Fibroblast of villous mesenchyme (primary cell): Measurements from ENCODE around the gene MID1. TPM values are rescaled to one million over a fixed set of nuclear protein-coding genes. Genes with fewer than 3 reads are reported as not detected.
A peak's percentile ranks its signal among the peaks of the same experiment; 100 is the strongest.

ENCODE experiments used
- DNase-seq: peaks from one replicate; pipeline ENCODE4 v3.0.0-alpha.2; 2010; ENCODE audit warnings: low read depth
- H3K4me3 ChIP-seq: 2 replicates; pipeline ENCODE4 v1.5.1; 2011; ENCODE audit warnings: low read depth, mild to moderate bottlenecking, low read length
- total RNA-seq: library from RNA; depleted of rRNA; stranded (reverse); fragments of >200 nt; gene quantifications from 2 replicates; pipeline ENCODE4 v1.2.3, GENCODE V29; 2012
- TF ChIP-seq, protein P1 (sequence below): IDR thresholded peaks from 2 replicates; pipeline ENCODE4 v1.5.1; 2012; ENCODE audit warnings: low read depth, mild to moderate bottlenecking, low read length; ENCODE audit not compliant: insufficient read depth

MID1 gene
- total RNA-seq, 1 donor: 16.4 TPM

DNA sequence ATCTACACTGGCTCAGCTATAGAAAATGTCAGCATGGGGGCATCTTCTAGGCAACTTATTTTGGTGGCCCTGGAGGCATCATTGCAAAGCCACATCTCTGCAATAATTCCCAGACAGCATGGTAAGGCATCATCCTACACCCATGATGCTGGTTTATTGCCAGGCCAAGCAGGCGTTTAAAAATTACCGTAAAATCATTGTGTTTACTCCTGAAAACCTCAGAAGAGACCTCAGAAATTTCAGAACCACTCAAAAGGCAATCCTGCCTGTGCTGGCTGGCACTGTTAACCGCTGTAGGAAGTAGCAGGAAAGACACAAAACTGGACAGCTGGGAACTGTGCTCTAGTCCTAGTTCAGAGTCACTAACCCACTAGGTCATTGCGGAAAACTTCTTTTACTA is 63.2 kb downstream of the MID1 start:
- TF ChIP-seq, protein P1, sequence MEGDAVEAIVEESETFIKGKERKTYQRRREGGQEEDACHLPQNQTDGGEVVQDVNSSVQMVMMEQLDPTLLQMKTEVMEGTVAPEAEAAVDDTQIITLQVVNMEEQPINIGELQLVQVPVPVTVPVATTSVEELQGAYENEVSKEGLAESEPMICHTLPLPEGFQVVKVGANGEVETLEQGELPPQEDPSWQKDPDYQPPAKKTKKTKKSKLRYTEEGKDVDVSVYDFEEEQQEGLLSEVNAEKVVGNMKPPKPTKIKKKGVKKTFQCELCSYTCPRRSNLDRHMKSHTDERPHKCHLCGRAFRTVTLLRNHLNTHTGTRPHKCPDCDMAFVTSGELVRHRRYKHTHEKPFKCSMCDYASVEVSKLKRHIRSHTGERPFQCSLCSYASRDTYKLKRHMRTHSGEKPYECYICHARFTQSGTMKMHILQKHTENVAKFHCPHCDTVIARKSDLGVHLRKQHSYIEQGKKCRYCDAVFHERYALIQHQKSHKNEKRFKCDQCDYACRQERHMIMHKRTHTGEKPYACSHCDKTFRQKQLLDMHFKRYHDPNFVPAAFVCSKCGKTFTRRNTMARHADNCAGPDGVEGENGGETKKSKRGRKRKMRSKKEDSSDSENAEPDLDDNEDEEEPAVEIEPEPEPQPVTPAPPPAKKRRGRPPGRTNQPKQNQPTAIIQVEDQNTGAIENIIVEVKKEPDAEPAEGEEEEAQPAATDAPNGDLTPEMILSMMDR: no peak
- peak; percentile 31 for DNase-seq
- no peak overlapping the region for H3K4me3 ChIP-seq

DNA sequence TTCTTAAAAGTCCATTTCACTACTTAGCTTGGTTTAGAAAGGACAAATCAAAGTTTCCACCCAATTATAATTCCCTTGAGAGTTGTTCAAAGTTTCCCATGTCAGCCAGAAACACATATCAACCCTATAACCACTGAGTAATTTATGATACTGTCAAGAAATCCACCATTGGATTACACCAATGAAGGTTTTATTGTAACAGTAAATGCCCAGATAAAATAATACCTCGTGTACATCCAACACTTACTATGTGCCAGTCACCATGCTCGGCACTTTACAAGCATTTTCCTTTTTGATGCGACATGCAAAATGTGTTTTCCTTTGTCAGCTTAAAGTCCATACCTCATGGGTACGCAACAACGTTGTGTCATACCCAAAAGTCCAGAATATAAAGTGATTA is 64.0 kb downstream of the MID1 start:
- DNase-seq: no peak
- H3K4me3 ChIP-seq: no peak overlapping the region

DNA sequence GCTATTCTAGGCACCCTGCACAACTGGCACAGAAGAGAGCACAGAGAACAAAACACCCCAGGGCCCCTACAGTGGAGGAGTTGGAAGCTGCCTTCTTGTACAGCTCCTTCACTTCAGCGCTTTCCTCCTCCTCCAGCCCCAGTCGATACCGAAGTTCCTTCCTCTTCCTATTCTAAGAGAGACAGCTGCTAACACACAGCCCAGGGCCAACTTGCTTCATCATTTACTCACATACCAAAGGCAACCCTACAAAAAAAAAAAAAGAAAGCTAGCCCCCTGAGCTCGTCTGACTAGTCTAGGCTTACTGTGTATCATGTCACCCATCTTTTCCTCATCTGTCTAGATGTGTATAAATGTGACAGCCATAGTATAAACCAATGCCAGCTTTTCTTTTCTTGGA is 64.5 kb downstream of the MID1 start:
- DNase-seq: no peak
- H3K4me3 ChIP-seq: no peak overlapping the region
- TF ChIP-seq, protein P1: no peak

More for the DNA sequence above, 64.0 kb downstream of the MID1 start:
- TF ChIP-seq, protein P1: no peak

DNA sequence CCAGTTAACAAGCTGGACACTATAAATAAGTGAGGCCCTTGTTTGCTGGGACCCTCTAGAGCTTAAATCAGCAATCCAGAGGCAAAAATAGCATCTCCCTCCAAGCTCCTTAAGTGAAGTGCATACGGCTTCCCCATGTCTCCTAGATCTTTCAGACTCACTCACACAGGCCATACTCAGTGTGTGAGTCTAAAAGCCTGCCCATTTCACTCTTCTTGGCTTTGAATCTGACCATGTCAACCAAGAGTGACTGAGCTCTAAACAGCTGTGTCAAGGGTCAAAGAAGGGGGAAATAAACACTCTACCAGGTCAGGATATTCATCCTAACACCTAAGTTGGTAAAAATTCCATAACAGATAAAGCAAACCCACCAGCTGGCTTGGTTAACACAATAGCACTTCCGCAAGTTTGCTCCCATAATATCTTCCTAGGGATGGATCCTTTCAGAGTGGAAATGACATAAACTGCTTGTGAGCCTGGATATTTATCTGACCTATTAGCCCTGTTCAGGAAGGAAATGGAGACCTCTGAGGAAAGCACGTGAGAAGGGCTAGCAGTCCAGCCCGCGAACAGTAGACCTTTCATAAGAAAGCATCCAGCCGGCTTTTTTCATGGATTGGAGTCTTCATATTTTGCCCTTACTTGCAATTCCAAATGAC is 65.6 kb downstream of the MID1 start:
- TF ChIP-seq, protein P1: no peak
- no peak overlapping the region for H3K4me3 ChIP-seq
- DNase-seq: no peak

DNA sequence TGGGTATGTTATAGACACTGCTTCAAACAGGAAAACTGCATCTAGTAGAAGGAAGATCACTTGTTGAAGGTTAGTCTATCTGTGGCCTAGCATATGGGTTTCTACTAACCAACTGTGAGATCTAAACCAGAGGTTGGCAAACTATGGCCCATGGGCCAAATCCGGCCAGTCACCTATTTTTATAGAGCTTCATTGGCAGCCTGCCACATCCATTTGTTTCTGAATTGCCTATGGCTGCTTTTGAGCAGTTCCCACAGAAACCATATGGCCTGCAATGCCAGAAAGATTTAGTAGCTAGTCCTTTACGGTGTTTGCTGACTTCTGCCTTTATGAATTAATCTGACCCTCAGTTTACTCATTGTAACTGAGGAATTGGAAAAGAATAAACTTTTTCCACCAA is 71.1 kb downstream of the MID1 start:
- no peak overlapping the region for H3K4me3 ChIP-seq
- DNase-seq: peak; percentile 42
- TF ChIP-seq, protein P1: no peak

DNA sequence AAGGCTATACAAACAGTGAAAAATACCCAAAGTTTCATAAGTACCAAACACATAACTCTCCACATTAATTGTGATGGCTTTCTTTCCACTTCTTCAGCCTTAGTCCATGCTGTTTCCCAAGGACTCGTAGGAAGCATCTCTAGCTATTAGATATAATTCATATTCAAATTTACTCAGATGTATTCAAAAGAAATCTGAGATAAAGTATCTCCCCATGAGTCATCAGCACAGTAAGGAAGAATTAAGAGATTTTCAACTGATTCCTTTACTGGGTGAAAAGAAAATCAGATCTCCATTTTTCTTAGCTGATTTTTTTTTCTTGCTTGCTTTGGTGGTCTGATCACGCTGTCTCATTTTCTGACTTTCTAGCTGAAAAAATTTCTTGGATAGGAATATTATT is 71.7 kb downstream of the MID1 start:
- TF ChIP-seq, protein P1: no peak
- H3K4me3 ChIP-seq: no peak overlapping the region
- no peak for DNase-seq

DNA sequence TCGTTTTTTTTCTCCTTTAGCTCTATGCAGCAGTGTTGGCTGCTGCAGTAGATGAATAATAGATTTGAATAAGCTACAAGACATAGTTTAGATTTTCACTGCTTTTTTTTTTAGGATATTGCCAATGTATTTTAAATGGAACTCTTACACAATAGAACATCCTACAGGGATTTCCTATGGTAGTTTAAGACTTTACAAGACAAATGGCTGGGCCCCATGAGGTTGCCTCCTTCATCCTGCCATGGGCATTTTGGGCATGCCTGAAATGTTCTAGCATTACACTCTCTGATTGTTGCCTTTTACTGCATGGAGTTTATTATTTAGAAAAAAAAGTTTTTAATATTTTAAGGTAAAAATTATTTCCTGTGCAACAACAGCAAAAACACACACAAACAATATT is 74.5 kb downstream of the MID1 start:
- TF ChIP-seq, protein P1: no peak
- H3K4me3 ChIP-seq: no peak overlapping the region
- no peak for DNase-seq
